ENCODE results near the gene ZNF786.
"Not testable (repeated sequence)": the region's sequence is repeated elsewhere in the genome, so short reads cannot be mapped to it uniquely, and the experiment has no call there.

The ZNF786 gene, protein sequence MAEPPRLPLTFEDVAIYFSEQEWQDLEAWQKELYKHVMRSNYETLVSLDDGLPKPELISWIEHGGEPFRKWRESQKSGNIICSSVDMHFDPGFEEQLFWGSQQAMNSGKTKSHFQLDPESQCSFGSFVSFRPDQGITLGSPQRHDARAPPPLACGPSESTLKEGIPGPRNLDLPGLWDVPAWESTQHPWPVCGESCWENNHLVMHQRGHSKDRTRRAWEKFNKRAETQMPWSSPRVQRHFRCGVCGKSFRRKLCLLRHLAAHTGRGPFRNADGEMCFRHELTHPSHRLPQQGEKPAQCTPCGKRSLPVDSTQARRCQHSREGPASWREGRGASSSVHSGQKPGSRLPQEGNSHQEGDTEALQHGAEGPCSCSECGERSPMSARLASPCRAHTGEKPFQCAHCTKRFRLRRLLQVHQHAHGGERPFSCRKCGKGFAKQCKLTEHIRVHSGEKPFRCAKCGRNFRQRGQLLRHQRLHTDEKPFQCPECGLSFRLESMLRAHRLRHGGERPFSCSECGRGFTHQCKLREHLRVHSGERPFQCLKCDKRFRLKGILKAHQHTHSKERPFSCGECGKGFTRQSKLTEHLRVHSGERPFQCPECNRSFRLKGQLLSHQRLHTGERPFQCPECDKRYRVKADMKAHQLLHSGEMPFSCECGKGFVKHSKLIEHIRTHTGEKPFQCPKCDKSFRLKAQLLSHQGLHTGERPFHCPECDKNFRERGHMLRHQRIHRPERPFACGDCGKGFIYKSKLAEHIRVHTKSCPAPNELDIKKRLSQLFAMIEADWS

DNA sequence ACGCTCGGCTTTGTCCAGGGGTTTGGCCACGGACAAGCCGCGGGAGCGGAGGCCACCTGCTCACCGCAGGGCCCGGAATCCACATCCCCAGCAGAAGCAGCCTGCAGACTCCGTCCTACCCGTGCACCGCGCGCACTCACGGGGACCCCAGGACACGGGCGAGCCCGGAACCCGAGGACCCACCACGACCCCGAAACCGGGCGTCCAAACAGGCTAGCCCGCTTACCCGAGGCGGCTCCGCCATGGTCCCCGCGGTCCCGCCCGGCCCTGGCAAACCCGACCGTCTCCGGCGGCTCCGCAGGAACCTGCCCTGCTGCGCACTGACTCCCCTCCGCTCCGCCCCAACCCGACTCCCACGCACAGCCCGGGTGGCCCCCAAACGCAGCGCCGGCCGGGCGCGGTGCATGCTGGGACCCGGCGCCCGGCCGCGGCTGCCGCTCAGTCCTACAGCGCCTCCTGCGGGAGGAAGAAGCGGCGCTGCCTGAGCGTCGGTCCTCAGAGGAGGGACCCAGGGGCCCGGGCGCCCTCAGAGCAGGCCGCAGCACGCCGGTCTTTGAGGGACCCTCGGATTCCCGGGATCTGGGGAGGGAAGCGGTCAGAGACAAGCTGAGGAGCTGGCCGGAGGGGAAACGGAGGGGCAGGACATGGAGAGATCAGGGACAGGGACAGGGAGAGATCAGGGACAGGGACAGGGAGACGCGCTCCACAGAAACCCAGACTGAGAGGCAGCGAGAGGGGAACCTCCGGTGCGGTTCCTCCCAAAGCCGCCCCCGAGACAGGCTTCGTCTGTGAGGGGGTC is at the start of gene ZNF786:
Gene ZNF786 (minus strand): TSS at position 322 of the 799 bp plus-strand sequence. CDS start 78 bp downstream, at position 244.
- DNase-seq (ENCODE audit: low read depth in 2 of 2): peak; percentile 95

DNA sequence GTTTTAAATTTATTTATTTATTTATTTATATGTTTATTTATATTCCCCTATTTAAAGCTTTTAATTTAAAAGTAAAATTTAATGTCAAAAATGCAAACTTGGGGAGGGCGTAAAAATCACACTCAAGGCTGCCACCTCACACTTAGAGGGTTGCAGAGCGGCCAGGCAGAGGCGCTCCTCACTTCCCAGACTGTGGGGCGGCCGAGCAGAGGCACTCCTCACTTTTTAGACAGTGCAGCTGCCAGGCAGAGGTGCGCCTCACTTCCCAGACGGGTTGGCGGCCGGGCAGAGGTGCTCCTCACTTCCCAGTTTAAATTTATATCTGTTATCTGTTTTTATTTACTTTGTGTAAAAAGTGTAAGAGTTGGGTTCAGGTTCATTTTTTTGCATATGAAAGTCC is 45.6 kb upstream of the ZNF786 start:
- DNase-seq (ENCODE audit: low read depth in 2 of 2): no peak

DNA sequence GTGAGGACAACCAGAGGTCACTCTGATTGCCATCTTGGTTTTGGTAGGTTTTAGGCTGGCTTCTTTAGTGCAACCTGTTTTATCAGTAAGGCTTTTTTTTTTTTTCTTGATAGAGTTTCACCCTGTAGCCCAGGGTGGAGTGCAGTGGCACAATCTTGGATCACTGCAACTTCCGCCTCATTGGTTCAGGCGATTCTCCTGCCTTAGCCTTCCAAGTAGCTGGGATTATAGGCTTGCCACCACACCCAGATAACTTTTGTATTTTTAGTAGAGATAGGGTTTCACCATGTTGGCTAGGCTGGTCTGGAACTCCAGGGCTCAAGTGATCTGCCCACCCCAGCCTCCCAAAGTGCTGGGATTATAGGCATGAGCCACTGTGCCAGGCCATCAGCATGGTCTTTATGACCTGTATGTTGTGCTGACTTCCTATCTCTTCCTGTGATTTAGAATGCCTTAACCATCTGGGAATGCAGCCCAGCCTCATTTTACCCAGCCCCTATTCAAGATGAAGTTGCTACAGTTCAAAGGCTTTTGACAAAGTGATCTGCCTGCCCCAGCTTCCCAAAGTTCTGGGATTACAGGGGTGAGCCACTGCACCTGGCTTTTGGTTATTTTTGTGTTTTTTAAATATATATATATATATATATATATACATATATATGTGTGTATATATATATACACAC is 42.7 kb upstream of the ZNF786 start:
- DNase-seq (ENCODE audit: low read depth in 2 of 2): no peak

DNA sequence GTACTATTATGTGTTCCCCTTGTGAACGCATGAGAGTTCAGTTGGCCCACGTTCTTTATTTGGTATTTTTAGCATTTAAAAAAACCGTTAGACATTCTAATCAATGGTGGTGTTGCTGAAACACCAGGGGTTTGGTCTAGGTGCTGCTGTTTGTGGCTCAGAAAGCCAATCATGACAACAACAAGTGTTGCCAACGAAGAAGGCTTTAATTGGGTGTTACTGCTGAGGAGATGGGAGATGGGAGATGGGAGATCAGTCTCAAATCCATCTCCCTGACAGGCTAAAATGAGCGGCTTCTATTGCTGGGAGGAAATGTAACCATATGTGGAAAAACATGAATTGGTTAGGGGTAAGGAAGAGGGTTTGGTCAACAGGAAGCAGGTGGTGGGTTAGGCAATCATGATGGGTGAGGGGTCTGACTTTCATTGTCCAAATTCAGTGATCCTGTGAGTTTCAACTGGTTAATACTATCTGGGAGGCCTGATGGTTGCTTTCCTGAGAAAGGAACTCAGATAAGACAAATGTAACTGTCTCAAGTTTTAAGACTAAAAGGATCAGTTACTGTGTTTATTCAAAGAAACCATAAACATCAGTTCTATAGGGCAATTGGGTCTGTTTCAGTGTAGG is 40.2 kb upstream of the ZNF786 start:
- DNase-seq (ENCODE audit: low read depth in 2 of 2): no peak

DNA sequence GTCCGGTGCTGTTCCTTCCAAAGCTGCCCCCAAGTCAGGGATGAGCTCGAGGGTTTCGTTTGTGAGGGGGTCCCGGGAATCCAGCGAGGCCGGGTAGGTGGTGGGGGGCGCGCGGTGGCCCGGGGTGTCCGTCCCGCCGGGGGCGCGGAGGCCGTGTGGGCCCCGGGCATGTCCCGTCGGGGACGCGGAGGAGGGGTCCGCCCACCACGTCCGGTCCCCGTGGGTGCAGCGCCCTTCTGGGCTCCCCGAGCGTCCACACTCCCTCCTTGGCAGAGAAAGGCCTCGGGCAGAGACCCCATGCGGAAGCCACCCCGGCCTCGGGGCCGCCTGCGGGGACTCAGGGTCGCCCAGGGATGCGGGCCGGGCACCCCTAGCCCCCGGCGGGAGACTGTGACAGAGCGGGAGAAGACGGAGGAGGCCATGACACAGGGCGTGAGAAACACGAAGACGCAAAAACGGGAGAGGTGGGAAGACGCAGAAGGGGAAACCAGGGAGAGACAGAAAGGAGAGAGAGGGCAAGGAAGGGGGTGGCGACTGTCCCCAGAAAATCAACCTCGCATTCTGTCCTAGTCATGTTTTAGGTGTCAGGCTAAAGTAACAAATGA is 36.2 kb upstream of the ZNF786 start:
- DNase-seq (ENCODE audit: low read depth in 2 of 2): peak; percentile 55 to 58

DNA sequence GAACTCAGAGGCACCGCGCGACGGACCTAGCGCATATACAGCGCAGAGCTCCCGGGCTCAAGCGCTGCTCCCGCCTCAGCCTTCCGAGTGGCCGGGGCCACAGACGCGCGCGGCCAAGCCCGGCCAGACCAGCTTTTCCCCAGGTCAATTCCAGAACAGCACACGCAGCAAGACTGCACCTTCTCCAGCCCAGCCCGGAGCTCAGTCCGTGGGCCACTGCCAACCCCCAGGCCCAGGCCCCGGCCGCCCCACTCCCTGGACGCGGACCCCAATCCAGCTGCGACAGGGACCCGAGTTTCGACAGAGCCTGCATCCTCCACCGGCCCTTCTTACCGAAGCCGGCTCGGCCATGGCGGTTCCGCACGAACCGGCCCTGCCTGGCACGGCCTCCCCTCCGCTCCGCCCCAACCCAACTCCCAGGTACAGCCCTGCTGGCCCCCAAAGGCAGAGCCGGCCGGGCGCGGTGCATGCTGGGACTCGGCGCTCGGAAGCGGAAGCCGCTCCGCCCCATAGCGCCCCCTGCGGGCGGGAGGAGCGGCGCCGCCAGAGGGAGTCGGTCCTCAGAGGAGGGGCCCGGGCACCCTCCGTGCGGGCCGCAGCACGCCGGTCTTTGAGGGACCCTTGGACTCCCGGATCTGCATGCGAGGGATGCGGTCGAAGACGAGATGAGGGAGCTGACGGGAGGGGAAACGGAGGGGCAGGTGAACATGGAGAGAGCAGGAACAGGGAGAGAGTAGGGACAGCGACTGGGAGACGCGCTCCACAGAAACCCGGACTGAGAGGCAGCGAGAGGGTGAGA is 35.5 kb upstream of the ZNF786 start, which contains the start of gene ZNF425:
Gene ZNF425 (minus strand): TSS at position 462 of the 799 bp plus-strand sequence. CDS start 111 bp downstream, at position 351.
- DNase-seq (ENCODE audit: low read depth in 2 of 2): peak; percentile 92 to 93

DNA sequence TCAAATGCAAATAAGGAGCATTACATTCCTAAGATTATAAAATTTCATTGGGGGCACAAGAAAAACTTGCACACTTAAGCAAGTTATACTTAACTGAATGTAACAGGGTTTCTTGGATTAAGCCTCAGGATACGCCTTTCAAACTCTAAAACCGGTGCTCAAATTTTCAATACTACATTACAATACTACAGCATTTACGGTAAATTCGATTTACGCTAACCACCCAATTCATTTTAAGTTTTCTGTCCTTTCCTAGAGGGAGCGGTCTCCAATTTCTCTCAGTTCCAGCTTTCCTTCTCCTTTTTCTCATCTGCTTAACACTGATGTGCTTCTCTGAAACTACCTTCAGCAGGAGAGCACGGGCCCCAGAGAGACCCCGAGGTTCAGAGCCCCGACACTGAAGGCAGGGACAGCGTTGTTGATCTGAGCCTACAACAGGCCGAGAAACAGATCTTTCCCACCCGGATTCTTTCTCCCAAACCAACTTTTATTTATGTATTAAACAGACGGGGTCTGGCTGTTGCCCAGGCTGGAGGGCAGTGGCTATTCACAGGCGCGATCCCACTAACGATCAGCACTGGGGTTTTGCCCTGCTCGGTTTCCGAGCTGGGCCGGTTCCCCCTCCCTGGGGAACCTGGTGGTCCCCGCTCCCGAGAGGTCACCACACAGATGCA is 34.8 kb upstream of the ZNF786 start:
- no peak for DNase-seq (ENCODE audit: low read depth in 2 of 2)

DNA sequence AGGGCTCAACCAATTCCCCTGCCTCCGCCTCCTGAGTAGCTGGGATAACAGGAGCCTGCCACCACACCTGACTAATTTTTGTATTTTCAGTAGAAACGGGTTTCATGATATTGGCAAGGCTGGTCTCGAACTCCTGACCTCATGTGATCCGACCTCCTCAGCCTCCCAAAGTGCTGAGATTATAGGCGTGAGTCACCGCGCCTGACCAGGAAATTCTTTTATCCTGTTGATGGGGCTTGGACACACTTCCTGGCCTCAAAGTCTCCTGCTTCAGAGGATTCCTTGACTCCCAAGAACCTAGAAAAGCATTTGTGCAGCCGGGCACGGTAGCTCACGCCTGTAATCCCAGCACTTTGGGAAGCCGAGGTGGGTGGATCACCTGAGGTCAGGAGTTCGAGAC is 19.5 kb upstream of the ZNF786 start:
- no peak for DNase-seq (ENCODE audit: low read depth in 2 of 2)

DNA sequence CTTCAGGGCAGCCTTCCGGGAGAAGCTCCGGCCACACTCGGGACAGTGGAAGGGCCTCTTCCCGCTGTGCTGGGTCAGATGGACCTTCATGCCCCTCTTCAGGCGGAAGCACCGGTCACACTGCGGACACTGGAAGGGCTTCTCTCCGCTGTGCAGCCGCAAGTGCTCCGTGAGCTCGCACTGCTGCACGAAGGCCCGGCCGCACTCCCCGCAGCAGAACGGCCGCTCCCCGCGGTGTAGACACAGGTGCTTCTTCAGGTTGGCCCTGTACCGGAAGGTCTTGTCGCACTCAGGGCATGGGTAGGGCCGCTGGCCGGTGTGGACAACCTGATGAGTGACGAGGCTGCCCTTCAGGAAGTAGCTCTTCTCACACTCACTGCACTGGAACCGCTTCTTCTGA is 14.2 kb upstream of the ZNF786 start:
- no peak for DNase-seq (ENCODE audit: low read depth in 2 of 2)

DNA sequence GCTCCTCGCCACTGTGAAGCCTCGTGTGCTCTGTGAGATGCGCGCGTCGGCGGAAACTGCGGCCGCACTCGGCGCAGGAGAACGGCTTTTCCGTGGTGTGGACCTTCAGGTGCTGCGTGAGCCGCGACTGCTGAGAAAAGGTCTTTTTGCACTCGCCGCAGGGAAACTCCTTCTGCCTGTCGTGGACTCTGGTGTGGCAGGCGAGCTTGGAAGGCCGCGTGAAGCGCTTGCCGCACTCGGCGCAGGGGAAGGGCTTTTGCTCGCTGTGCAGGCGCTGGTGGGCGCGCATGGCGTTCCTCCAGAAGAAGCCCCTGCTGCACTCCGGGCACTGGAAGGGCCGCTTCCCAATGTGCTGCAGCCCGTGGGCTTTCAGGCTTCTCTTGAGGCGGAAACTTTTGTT is 13.7 kb upstream of the ZNF786 start:
- DNase-seq (ENCODE audit: low read depth in 2 of 2): no peak

DNA sequence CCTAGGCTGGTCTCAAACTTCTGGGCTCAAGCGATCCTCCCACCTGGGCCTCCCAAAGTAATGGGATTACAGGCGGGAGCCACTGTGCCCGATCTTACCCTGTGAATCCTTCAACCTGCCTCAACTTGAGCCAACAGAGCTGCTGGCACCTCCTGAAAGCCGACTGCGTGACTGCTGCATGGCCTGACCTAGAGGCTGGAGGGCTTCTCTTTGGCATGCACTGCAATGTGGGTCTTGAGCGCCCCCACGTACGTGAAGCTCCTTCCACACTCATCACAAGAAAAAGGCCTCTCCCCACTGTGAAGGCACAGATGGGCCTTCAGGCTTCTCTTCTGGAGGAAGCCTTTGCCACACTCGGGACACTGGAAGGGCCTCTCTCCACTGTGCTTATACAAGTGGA is 12.9 kb upstream of the ZNF786 start:
- no peak for DNase-seq (ENCODE audit: low read depth in 2 of 2)

DNA sequence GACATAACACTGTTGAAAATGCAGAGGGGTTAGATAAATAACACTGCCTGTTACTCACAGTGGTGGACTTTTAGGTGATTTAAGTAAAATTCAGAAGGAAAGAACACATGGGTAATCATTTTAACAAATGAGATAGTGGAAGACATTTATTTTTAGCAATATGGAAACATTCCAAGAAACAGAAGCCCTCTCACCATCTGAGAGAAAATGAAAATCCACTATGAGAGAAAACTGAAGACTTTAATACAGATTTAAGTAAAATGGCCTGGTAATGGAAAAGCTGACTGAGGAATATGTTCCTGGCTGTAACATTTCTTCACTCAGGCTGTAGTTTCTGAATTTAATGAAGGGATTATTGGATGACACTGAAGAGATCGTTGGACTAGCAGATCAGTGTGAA is 12.1 kb upstream of the ZNF786 start:
- no peak for DNase-seq (ENCODE audit: low read depth in 2 of 2)

DNA sequence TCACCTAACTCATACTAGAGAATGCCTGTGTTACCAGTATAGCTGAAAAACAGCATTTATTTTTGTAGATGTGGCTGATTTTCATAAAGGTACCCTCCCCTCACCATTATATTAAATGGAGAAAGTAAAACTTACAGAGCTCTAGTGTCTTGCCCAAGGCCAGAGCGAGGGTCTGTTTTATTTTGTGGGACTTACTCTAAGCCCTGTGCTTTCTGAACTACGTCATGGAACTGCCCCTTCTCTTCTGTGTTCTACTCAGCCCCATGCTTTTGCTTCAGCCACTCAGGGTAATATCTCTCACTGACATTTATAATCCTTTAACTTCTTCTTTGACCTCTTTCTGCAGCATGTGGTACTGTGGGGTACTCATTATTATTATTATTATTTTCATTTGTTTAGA is 10.3 kb upstream of the ZNF786 start:
- no peak for DNase-seq (ENCODE audit: low read depth in 2 of 2)

DNA sequence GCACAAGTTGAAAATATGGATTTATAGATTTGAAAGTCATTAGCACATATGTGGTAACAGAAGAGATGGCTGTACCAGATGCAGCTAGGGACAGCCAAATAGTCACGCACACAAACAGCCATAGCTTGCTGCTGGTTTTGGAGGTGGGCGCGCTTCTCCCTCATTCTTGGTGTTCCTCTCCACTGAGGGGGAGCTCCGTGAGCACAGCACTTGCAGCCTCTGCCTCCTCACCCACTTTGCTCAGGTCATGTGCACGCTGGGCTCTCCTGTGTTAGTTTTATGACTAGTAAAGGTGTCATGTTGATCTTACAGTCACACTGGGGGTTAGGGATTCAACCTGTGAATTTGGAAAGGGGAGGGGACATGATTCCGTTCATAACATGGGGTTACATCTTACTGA is 8.5 kb upstream of the ZNF786 start:
- DNase-seq (ENCODE audit: low read depth in 2 of 2): no peak

DNA sequence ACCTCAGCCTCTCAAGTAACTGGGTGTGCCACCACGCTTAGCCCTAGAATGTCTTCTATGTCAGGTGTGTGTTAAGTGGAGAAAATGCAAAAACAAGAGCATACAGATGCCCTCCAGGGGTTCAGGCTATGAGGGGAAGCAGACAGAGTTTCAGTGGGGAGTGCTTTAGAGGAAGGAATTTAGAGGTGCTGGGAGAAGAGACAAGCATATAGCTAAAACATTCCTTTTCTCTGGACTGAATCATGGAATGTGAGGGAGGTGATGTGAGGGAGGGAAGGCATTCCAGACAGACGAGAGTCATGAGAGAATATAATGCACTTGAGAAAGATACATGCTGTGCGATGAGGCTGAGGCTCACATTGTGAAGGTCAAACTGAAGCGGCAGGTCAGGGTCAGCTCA is 6.6 kb upstream of the ZNF786 start:
- no peak for DNase-seq (ENCODE audit: low read depth in 2 of 2)

DNA sequence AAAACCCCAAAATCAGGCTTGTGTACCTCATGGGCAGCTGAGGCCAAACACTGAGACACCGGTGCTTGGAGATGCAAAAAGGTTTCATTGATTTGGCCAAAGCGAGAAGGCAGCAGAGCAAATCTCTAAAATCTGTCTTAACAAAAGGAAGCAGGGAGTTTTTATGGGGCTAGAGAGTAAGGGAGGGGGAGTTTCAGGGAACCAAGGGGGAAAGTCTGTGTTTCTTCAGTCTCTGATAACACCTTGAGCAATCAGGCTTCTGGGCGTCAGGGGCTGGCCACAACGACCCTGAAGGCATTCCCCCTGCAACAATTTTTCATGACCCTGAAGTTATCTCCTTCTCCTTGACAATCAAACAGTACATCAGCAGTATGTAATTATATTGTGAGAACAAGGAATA is 2.7 kb upstream of the ZNF786 start:
- no peak for DNase-seq (ENCODE audit: low read depth in 2 of 2)

DNA sequence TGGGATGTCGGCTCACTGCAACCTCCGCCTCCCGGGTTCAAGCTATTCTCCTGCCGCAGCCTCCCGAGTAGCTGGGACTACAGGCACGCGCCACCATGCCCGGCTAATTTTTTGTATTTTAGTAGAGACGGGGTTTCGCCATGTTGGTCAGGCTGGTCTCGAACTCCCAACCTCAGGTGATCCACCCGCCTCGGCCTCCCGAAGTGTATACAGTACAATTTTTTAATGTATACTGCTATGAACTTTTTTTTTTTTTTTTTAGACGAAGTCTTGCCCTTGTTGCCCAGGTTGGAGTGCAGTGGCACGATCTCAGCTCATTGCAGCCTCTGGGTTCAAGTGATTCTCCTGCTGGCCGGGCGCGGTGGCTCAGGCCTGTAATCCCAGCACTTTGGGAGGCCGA is 1.7 kb upstream of the ZNF786 start:
- DNase-seq (ENCODE audit: low read depth in 2 of 2): not testable (repeated sequence)

DNA sequence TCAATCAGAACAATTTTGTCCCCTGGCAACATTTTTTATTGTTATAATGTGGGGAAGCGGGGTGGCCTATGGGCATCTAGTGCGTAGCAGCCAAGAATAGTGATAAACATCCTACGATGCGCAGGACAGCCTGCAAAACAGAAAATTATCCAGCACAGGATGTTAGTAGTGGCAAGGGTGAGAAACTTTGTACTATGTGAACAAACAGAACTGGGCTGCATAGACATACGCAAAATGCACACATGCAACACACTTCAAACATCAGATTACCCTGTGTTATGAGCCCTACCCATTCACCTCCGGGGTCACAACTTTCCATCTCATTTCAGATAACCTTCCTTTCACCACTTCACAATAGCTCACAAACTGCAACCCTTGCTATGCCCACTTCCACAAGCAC is 3.1 kb downstream of the ZNF786 start:
- DNase-seq (ENCODE audit: low read depth in 2 of 2): no peak

DNA sequence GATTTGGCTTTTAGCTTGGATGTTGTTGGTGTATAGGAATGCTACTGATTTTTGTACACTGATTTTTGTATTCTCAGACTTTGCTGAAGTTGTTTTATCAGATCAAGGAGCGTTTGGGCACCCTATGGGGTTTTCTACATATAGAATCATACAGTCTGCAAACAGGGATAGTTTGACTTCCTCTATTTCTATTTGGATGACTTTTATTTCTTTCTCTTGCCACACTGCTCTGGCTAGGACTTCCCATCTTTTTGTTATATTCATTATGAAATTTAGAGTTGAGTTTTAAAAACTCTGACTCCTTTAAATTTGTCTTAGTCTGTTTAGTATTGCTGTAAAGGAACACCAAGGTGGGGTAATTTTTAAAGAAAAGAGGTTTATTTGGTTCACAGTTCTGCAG is 4.7 kb downstream of the ZNF786 start:
- DNase-seq (ENCODE audit: low read depth in 2 of 2): no peak
